WERI-Rb-1 (cell line): ENCODE measurements around the gene PCP2.
A peak's percentile ranks its signal among the peaks of the same experiment; 100 is the strongest.

ENCODE experiments used
- DNase-seq: peaks from one replicate; pipeline ENCODE4 v3.0.0-alpha.2; 2020
- H3K27ac ChIP-seq: fragments of 250-450 bp; sonication (Bioruptor Pico); 2 replicates; pipeline ENCODE4 v1.5.1; 2020; ENCODE audit warnings: mild to moderate bottlenecking, moderate library complexity
- H3K27me3 ChIP-seq: fragments of 250-450 bp; sonication (Bioruptor Pico); 2 replicates; pipeline ENCODE4 v1.5.1; 2021; ENCODE audit warnings: mild to moderate bottlenecking, low read depth, moderate library complexity; ENCODE audit not compliant: insufficient read depth, severe bottlenecking
- H3K36me3 ChIP-seq: fragments of 250-450 bp; sonication (Bioruptor Pico); 2 replicates; pipeline ENCODE4 v1.5.1; 2020; ENCODE audit warnings: mild to moderate bottlenecking, moderate library complexity
- H3K4me3 ChIP-seq: 2 replicates; pipeline ENCODE4 v1.5.1; 2011; ENCODE audit warnings: low read depth, mild to moderate bottlenecking, control low read depth, low read length
- H3K9me3 ChIP-seq: fragments of 250-450 bp; sonication (Bioruptor Pico); 2 replicates; pipeline ENCODE4 v1.5.1; 2021; ENCODE audit warnings: mild to moderate bottlenecking, moderate library complexity; ENCODE audit not compliant: severe bottlenecking
- TF ChIP-seq, protein P1 (sequence below): IDR thresholded peaks from 2 replicates; pipeline ENCODE4 v1.5.1; 2011; ENCODE audit warnings: low read depth, mild to moderate bottlenecking, control low read depth, inconsistent platforms, low read length

PCP2 gene

DNA sequence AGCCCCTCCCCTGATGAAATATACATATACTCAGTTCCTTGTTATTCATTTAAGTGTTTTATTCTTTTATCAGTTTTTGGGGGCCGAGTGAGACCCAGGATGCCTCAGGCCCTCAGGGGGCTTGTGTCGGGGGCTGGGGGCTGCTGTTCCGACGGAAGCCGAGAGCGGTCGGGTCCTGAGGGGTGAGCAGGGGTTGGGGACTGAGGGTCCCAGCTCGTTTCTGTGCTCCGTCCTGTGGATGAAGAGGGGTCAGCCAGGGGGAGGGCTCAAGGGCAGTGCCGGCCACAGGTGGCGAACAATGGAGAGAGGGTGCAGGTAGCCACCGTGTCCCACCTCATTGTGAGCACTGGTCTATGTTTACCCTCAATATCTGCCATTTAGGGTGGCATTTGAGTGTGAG lies 1.9 kb downstream of the PCP2 start:
- TF ChIP-seq, protein P1, sequence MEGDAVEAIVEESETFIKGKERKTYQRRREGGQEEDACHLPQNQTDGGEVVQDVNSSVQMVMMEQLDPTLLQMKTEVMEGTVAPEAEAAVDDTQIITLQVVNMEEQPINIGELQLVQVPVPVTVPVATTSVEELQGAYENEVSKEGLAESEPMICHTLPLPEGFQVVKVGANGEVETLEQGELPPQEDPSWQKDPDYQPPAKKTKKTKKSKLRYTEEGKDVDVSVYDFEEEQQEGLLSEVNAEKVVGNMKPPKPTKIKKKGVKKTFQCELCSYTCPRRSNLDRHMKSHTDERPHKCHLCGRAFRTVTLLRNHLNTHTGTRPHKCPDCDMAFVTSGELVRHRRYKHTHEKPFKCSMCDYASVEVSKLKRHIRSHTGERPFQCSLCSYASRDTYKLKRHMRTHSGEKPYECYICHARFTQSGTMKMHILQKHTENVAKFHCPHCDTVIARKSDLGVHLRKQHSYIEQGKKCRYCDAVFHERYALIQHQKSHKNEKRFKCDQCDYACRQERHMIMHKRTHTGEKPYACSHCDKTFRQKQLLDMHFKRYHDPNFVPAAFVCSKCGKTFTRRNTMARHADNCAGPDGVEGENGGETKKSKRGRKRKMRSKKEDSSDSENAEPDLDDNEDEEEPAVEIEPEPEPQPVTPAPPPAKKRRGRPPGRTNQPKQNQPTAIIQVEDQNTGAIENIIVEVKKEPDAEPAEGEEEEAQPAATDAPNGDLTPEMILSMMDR, result no peak
- H3K27me3 ChIP-seq, result no peaks in the 10 kb centered on the region

DNA sequence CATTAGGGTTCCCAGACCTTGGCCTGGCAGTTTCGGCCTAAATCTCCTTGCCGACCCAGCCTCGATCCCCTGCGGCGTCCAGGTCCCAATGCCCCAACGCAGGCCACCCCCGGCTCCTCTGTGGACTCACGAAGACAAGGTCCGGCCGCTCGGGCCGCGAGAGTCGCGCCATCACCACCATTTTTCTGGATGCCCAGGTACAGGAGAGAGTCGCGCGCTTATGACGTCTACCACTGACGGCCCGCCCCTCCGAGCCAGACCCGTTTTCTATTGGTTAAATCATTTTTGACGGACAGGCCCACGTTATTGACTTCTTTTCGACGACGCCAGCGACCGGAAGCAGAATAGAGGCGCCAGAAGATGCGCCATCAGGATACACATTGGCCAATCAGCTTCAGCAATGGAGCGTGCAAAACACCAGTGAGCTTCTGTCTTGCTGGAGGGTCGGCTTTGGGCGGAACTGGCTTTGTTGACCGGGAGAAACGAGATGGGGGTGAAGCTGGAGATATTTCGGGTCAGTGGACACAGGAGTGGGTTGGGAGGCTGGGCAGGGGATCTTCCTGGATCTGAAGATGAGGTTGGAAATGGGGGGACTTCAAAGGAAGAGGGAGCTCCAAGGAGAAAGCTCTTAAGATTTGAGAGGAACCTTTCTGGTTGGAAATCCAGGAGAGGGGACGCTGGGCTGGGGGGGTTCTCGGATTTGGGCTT lies 4.0 kb downstream of the PCP2 start, which contains the start of the genes PET100 and XAB2:
Gene PET100, plus strand, starts transcription at position 447 of the 708 bp plus-strand sequence. Its CDS starts 41 bp downstream, at position 488.
Gene XAB2, minus strand, starts transcription at position 199 of the 708 bp plus-strand sequence. Its CDS starts 18 bp downstream, at position 181.
- TF ChIP-seq, protein P1, result no peak
- Histone ChIP-seq H3K27ac (peak within 1 kb of the TSS; percentile 93), H3K4me3 (peak within 1 kb of the TSS; percentile 92), H3K9me3 (no peaks in the 10 kb centered on the region), H3K36me3 (peaks cover 33% of the 10 kb centered on the region), H3K27me3 (no peaks in the 10 kb centered on the region)
- peak; percentile 96 for DNase-seq

More for the DNA sequence above, 1.9 kb downstream of the PCP2 start:
- H3K27ac ChIP-seq, result no peak overlapping the region
- peaks cover 22% of the 10 kb centered on the region for H3K36me3 ChIP-seq
- no peaks in the 10 kb centered on the region for H3K9me3 ChIP-seq
- DNase-seq, result no peak
- no peak overlapping the region for H3K4me3 ChIP-seq

DNA sequence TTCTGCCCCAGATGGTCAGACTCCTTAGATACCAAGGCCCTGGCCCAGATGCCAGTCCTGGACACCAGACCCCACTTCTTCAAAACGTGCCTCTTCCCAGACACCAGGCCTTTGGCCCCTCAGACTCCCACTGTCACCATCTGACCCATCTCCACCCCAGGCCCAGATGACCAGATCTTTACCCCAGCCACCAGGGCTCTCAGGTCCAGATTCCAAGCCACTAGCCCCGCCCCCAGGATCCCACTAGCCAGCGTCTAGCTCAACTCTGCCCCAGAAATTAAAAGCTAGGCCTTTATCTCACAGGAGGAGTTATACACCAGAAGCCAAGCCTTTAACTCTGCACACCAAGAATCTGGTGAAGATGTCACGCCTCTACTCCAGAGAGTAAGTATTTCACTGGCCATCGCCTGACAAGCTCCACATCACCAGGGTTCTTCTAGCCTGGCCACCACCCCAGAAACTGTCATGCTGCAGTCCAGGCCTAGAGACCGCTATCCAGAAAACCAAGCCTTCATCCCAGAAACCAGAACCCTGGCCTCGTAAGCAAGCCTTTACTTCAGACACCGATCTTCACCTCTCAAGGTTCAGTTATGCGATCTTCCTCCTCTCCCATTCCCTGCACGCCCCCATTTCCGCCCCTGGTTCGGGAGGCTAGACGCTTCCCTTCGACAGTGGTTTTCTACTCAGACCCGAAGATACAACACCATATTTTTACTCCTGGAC lies 4.8 kb downstream of the PCP2 start:
- Histone ChIP-seq H3K27me3 (no peaks in the 10 kb centered on the region), H3K27ac (peak overlapping the region; percentile 82), H3K4me3 (peak overlapping the region; percentile 92), H3K9me3 (no peaks in the 10 kb centered on the region), H3K36me3 (peaks cover 37% of the 10 kb centered on the region)
- TF ChIP-seq, protein P1, result no peak
- no peak for DNase-seq

DNA sequence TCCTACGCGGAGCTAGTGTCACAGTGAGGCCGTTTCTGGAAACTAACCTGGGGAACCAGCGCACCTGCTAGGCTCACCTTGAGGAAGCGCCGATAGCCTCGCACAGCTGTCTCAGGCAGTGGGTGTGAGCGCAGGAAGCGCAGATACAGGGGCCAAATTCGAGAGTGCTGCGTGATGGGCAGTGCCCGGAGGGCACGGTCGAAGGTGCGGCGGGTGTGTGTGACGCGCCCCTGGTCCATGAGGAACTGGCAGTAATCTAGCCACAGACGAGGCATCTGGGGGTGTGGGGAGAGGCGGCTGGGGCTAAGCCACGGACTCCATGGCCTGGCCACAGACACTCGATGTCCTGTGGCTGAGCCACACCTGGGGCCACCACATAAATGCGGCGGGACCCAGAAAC lies 6.4 kb downstream of the PCP2 start:
- no peak overlapping the region for H3K4me3 ChIP-seq
- no peaks in the 10 kb centered on the region for H3K9me3 ChIP-seq
- TF ChIP-seq, protein P1, result no peak
- no peak overlapping the region for H3K27ac ChIP-seq
- DNase-seq, result no peak
- peaks cover 44% of the 10 kb centered on the region for H3K36me3 ChIP-seq
- no peaks in the 10 kb centered on the region for H3K27me3 ChIP-seq

DNA sequence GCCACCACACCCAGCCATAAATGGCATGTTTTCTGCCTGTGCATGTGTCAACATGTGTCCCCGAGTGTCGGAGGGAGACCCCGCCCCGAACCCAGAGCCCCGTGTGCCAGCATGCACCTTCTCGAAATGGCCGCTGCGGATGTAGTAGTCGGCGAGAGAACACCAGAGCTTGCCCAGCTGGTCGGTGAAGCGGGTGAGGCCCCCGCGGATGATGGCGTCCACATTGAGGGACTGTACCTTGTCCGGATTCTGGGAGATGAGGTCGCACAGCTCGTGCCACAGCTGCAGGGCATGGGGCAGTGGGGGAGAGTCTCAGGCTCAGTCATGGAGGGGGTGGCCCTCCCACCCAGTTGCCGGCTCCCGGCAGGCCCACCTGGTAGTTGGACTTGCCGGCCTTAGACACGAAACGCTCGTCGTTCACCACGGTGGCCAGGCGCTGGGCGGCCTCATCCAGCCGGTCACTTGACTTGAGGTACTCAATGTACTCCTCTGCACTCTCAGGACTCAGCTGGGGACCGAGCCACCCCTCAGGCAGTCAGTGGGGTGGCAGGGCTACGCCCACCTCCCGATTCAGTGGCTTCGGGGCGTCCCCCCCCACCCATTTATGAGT lies 7.7 kb downstream of the PCP2 start:
- Histone ChIP-seq H3K27ac (no peak overlapping the region), H3K4me3 (no peak overlapping the region), H3K36me3 (peaks cover 49% of the 10 kb centered on the region), H3K27me3 (no peaks in the 10 kb centered on the region), H3K9me3 (no peaks in the 10 kb centered on the region)
- no peak for DNase-seq
- TF ChIP-seq, protein P1, result no peak
